ENCODE measurements around the gene SH3RF3. TPM values are rescaled to one million over a fixed set of nuclear protein-coding genes. Genes with fewer than 3 reads are reported as not detected.
A peak's percentile ranks its signal among the peaks of the same experiment; 100 is the strongest.

Gene SH3RF3
- total RNA-seq, 1 experiment from 2014 or later, result 4.3 TPM

DNA sequence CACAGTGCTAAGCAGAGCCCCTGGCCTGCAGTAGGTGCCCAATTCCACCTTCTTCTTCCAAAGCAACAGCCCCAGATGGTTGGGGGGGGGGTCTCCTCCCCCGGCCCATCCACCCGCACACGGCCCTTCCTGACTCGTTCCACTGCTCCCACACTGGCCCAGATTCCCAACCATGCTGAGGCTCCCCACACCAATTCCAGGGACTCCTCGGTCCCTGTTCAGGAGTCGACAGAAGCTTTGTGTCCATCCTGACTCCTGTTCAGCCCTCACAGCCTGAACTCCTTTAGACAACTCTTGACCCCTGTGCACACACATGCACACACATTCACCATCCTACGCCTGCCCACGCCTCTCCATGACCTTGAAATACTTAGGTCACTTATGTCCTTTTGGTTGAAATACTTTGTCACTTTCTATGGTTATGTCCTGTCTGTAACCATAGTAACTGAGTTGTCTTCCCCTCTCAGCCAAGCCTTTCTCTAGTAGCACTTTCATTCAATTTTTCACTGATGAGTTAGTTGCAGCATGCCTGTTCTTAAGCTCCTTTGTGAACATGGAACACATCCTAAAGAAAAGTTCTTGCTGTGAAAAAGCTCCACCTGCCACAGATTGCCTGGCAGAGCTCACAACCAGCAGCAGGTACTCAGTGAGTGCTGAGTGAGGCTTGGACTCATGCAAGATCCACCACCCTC is 258.9 kb downstream of the SH3RF3 start:
- no peak for DNase-seq (ENCODE audit: low read depth)

DNA sequence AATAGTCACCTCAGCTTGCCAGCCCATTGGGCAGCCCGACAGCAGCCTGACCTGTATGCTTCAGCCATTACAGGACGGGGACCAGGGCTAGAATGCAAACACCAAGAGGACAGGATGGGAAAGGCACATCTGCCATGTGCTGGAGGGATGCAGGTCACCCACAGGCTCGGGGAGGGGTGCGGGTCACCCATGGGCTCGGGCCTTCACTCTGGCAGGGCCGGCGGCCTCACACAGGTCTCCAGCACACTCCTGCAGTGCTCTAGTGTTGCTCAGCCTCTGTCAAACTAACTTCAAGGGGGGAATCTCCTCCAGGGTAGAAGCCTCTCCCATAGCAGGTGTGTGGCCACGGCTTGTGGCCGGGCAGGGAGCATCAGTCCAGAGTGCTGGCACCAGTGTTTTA is 262.2 kb downstream of the SH3RF3 start:
- DNase-seq (ENCODE audit: low read depth), result no peak

DNA sequence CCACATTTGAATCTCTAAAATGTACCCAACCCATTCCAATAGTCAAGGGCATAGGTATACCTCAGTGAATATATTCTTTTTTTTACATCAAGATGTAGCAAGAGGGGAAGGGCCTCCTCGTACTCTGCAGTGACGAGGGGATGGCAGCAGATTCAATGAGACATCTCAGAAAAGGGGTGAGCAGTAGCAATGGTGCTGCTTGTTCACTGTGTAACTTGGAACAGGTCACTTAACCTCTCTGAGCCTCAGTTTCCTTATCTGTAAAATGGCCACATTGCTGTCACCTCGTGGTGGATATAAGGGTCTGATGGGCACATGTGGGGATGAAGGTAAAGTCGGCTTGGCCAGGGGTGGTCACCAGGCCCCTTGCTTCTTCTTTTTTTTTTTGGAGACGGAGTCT is 263.1 kb downstream of the SH3RF3 start:
- no peak for DNase-seq (ENCODE audit: low read depth)

DNA sequence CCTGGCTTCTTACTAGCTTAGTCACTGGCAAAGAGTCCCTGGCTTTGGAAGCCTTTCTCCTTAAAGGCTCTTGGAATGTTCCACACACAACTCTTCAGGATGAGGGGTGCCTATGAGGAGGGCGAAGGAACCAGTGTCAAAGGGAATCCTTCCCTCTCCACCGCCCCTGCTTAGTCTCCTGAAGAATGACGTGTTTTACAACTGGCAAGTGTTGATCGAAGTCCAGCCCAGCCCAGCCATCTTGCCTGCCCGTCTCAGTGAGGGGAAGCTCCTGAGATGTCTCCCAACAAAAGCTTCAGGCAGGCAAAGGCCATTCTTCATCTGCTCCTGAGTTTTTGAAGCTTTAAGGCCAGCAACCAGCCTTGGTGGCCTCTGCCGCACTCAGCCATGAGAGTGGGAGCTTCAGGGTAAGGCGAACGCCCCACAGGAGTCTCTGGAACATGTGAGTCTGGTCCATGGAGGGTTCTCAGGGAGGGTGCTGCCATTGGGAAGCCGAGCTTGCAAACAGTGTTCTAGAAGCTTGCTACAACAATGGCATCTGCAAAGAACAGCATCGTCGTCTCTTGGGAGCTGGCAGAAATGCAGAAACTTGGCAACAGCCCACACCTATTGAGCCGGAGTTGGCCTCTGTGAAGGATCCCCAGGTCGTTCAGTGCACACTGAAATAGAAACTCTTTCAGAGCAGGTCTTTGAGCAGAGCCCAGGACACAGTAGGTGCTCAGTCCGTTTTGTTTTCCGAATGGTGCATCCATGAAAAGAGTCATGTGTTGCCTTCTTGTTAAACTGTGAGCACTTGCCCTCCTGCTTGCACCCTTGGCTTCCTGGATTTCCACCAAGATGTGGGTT is 264.0 kb downstream of the SH3RF3 start:
- no peak for DNase-seq (ENCODE audit: low read depth)

DNA sequence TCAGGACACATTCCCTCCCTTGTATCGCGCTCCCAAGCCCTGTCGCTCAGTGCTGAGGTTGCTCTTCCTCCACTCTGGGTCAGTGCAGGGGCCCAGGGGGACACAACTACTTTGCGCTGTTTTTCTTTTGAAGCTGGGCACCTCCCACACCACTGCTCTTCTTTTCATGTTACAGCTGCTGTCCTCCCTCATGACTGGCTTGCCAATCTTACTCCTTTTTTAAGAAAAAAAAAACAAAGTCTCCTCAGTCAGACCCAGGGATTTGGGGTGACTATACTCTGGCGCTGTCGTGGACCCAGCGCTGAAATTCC is 264.6 kb downstream of the SH3RF3 start:
- DNase-seq (ENCODE audit: low read depth), result no peak

DNA sequence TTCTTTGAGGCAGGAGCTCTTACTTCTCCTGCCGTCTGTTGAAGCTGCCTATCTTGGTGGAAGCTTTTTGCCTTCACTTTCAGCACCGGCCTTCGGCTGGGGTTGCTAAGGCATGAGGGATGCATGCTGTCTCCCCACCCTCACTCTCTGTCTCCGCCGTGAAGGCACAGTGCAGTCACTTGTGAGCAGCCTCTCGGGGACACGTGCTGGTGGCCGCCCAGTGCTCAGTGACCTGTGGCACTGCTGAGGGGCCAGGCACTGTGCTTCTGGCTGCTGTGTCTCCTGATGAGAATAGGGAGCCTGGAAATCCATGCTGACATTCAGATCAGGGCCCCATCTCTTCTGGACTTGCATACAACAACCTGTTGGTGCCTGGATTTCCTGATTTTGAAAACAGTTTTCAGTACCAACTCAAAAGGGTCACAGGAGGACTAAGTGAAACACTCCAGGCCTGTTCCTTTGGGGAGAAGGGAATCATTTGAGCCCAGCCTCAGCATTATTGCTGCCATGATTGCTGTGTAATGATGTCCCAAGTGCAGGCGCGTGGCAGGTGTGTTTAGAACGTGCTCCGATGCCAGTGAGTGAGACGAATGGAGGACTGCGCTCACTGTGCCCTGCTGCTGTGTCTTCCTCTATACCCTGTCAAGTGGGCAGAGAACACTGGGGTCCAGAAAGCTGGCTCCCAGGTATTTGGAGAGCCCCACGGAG is 266.6 kb downstream of the SH3RF3 start:
- no peak for DNase-seq (ENCODE audit: low read depth)

DNA sequence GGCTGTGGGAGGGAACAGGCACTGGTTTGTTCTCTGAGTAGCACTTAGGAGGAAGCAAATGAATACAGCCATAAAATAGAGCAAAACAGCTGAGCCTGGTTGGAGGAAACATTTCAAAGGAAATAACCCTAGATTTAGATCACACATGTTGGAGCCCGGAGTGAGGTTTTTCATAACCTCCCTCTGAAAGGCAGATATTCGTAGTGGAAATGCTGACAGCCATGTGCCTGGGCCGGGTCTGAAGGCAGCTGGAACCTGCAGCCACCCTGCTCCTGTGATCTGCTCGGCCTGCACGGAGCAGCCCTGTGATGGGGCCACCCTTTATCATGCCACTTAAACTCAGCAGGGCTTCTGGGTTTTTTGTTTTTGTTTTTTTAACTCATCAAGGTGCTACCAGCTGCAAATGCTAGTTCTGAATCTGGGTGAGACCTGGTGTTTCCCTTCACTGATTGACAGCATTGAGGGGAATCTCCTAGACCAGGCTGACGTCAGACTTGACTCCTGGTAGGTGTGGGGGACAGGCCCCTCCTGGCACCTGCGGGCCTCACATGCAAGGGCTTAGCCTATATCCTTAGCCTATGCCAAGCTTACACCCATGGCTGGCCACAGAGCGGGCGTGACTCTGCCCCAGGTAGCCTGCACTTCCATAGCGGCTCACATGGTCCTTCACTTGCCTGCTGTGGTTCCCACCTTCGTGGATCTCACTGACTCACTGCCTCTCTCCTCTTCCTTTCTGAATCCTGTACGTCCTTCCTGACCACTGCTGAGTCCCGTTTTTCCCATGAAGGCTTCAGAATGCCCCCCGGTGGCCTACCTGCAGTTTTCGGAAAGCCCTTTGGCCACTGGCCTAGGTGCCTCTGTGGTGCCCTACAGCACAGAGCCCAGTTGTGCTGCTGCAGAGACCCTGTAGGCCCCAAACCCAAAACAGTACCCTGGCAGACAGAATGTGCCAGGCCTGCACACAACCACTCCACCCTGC is 267.5 kb downstream of the SH3RF3 start:
- DNase-seq (ENCODE audit: low read depth), result no peak

DNA sequence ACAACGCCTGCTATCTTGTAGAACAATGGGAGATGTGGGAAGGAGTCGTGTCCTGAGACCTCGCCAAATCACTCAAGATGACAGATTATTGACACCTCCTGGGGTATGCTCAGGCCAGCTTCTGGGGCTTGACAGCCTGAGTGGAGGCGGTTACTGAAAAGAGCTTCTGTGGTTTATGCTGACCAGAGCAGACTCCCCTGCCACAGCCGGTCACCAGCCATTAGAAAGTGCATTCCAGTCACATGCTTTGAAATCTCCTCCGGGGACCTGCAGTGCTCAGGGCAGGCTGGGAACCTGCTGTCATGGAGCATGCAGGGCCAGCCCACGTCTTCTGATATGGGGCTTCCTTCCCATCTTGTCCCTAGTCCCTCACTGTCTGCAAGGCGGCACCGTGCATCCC is 268.9 kb downstream of the SH3RF3 start:
- no peak for DNase-seq (ENCODE audit: low read depth)

DNA sequence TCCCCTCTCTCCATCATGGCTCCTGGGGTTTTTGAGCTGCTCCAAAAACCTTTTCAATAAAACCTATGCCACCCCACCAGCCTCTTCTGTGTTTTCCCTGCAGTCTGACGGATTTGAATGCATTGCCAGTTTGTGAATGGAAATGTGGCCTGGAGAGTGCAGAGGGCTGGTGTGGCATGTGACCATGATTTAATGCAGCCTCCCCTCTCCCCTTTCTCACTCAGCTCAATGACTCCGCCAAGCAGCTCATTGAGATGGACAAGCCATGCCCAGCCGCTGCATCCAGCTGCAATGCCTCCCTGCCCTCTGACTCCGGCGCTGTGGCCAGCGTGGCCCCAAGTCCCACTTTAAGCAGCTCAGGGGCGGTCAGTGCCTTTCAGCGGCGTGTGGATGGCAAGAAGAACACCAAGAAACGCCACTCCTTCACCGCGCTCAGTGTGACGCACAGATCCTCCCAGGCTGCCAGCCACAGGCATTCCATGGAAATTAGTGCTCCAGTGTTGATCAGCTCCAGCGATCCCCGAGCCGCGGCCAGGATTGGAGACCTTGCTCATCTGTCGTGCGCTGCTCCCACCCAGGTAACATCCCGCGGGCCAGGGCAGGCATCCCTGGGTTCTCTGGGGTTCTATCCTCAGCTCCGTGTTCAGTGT is 269.5 kb downstream of the SH3RF3 start:
- DNase-seq (ENCODE audit: low read depth), result no peak

DNA sequence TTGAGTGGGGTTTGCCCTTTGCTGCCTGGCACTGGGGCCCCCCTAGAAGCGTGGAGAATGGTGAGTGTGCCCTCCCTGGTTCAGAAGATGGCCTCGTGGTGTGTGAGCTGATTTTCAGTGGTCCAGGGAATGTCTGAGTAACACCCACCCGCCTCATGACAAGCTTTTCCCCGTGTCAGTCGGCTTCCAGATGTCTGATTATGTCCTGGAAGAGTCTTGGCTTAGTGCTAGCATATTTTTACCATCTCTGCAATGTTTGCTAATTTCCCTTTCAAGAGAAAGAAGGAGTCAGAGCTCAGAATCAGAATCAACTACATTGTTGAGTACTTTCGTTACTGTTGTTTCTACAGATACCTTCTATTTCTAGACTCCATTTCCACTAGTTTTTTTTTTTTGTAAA is 270.1 kb downstream of the SH3RF3 start:
- DNase-seq (ENCODE audit: low read depth), result no peak

DNA sequence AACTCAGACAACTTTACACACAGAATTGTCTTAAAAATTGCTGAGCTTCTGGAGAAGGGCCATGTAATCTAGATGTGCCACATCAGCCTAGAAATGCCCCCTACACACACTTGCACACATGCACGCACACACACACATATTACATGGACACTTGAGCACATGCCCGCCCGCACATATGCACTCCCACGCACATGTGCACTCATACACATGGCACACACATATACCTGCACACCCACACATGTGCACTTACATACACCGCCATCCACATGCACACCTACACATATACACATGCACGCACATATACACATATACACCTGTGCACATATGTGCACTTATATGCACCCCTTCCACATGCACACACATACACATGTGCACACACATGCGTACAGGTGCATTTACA is 271.1 kb downstream of the SH3RF3 start:
- DNase-seq (ENCODE audit: low read depth), result no peak

DNA sequence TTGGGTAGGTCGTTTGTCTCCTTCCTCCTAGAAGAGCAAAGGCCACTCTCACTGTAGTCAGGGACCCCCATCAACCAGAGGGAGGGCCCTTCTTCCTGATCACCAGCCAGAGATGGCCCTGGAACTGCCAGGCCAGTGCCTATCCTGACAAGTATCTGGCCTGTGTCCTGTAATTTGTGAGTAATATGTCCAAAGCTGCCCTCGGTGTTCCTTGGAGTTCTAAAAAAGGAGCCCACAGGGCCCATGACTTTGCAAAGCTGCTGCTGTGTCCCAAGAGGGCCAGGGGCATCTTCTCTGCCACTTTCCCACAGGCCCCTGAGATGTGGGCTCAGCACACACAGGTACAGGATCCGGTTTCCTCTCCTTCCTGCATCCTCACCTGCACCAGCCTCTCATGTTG is 272.4 kb downstream of the SH3RF3 start:
- DNase-seq (ENCODE audit: low read depth), result no peak

DNA sequence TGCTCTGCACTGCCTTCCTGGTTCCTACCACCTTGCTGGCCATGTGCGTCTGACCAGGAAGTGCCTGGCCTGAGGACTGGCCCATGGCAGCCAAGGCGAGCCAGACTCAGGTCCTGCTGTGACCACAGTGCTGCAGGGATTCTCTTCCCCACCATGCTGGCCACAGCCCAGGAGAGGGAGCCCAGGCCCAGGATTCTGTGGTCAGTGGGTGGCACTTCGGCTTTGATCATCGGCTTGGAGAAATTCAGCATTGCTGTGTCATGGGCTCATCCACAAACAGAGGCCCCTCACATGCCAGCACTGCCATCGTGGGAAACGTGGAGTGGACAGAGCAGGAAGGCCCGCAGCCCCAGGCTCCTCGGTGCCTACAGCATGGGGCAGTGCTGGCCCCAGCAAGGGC is 273.2 kb downstream of the SH3RF3 start:
- DNase-seq (ENCODE audit: low read depth), result peak; percentile 90

DNA sequence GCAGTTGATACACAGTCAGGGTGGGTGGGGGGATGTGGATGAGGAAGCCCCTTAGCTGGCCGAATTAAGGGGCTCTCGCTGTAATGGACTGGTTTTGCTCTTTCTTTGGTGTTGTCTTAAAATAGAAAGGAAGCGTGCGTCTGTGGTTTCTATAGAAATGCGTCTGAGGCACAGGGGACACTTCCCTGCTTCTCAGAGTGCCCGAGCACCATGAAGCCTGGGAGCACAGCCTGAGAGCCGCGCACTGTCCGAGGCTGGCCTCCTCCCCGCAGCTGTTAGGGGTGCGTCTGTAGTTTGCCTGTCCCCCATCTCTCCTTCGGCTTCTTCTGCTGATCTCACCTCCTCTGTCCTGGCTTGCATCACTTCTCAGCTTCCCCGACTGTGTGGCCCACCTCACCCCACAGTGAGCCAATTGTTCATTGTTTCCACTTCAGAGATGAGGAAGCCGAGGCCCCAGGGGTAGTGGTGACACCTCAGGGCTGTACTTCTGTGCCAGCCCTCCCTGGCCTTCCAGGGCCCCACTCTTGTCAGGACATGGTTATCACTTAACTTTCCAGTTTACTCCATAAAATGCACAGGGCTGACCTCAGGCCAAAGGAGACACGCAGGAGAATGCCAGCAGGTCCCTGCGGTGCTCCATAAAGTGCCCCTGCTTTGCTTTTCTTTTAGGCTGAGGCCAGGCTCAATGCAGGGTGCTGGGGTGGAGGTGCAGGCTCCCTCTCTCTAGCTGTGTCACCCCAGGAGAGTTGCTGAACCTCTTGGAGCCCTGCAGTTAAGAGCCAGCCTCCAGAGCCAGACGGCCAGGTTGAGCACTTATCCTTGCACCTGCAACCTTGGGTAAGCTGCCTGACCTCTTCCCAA is 274.2 kb downstream of the SH3RF3 start:
- DNase-seq (ENCODE audit: low read depth), result peak; percentile 57

DNA sequence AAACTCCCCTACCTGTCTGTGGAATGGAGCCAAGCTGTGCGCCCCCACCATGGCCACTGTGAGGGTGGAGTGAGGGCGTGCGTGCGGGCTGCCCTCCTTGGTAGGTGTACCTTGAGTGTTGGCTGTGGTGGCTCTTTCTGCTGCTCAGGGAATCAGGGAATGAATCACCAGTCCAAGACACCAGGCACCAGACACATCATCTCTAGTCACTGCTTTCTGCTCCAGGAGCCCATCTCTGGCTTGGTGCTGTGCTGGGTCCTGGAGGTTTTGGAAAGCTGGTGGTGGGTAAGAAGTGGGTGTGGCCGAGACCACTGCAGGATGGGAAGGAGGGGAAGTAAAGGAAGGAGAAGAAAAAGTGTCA is 274.8 kb downstream of the SH3RF3 start:
- DNase-seq (ENCODE audit: low read depth), result peak; percentile 51

DNA sequence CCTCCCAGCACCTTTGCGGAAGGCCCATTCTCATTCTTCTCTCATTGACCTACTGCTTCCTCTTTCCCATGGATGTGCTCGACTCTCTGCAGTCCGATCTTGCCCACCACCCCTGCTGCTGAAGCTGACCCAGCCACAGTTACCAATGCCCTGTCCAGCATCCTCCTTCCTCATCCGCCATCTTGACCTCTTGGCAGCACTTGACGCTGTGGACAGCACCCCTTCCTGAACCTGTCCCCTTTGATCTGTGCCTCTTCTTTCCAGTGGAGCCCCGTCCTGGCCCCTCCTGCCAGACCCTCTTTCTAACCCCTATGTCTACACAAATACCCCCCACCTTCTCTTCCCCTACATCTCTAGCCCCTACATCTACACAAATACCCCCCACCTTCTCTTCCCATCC is 275.7 kb downstream of the SH3RF3 start:
- no peak for DNase-seq (ENCODE audit: low read depth)

DNA sequence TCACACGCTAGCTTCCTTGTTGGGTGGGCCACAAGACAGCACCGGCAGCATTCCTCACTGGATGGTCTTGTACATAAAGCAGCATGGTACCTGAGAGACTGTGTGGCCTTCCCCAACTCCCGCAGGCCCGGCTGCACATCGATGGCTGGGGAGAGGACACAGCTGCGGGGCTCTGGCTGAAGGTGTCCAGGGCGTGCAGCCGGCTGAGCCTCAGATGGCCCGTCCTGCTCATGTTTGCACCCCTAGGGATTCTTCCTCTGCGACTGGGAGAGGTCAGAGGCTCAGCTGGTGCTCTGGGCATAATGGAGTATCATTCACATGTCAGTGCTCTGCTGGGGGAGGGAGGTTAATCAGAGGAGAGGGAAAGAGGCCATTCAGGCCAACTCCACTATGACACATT is 276.9 kb downstream of the SH3RF3 start:
- DNase-seq (ENCODE audit: low read depth), result no peak

DNA sequence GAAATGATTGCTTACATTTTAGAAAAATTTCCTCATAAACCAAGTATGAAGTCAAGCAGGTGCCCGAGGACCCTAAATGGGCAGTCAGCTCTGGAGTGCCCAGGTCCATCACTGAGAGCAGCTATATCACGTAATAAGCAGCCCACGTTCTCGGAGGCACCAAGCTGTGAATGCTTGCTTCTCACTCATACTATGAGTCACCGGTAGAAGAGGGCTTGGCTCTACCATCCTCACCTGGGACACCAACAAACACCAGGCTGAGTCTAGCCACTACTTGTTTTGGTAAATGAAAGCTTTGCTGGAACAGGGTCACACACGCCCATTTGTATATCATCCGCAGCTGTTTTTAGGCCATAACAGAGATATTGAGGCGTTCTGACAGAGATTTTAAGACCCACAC is 277.3 kb downstream of the SH3RF3 start:
- no peak for DNase-seq (ENCODE audit: low read depth)

DNA sequence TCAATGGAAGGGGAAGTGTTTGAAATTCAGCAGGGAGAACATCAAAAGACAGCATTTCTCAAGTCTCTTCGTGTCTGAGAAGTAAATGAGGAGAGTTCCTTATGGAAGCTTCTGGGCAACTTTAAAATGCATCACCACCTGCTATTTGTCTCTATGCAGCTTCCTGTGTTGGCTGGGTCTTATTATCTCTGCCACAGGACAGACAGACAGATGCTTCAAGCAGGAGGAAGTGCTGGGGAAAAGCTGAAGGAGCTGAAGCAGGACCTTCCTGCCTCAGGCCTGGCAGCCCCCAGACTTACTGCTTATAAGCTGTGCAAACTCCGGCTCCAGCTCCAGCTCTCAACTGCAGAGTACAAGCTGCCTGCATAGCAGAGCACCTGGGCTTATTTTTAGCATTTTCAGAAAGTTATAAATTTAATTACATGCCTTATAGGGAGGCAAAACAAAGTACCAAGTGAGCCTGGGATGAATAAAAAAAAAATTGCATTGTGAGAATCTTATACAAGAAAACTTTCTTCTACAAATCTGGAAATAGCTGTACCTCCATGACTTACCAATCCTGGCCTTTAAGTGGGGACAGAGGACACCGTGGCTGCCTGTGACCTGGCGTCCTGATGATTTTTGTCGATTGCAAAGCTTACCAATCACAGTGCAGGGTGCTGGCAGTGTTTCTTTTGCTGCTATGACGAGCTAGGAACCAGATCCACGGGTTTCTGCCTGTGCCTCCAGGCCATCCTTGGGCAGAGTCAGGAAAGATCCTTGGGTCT is 278.5 kb downstream of the SH3RF3 start:
- DNase-seq (ENCODE audit: low read depth), result no peak

DNA sequence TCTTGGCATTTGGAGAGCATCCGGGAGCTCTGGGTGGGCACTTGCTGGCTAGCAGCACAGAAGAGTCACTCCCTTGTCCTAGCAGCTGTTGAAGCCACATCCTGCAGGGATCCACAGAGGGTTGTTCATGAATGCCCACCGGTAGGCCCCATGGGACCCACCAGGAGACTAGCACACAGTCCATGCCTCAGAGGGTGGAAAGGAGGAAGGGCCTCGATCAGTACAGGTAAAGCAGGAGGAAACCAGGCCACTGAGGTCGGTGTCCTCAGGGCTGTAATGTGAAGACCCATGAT is 279.0 kb downstream of the SH3RF3 start:
- no peak for DNase-seq (ENCODE audit: low read depth)
